Keratinocyte (primary cell): ENCODE data around the gene TIGAR.

Experiments
- CTCF ChIP-seq, 3 experiments: IDR thresholded peaks in 1 of 3; conservative IDR thresholded peaks in 1 of 3; optimal IDR thresholded peaks in 1 of 3; 2 replicates in 2 of 3; 3 replicates in 1 of 3; pipeline versions ENCODE3 to v1.5.1; 2011; ENCODE audit warnings: low read length in 3 of 3, mild to moderate bottlenecking in 3 of 3, moderate library complexity in 2 of 3, control low read depth in 1 of 3, inconsistent platforms in 1 of 3; ENCODE audit not compliant: insufficient read depth in 2 of 3; ENCODE audit errors: extremely low read depth in 1 of 3
- EZH2 ChIP-seq: IDR thresholded peaks from one replicate; pipeline ENCODE4 v1.6.1; 2012; ENCODE audit warnings: inconsistent platforms, mild to moderate bottlenecking, low read length, moderate library complexity

GRCh38 chr12:4293966-4294505, 27.0 kb upstream of the TIGAR start:
- TF ChIP-seq CTCF (optimal IDR thresholded peaks at IDR 0.05 in 1 of 3, IDR thresholded peaks at IDR 0.05 in 1 of 3, conservative IDR thresholded peaks at IDR 0.05 in 1 of 3; ENCODE audit: extremely low read depth in 1 of 3, insufficient read depth in 2 of 3, low read length in 3 of 3) (no peak), EZH2 (no peak)
